NCI-H226 (cell line): ENCODE measurements around the gene CAMKMT.
A peak's percentile ranks its signal among the peaks of the same experiment; 100 is the strongest.

Experiments used
- DNase-seq: peaks from one replicate; pipeline ENCODE4 v3.0.0-alpha.2; 2015

Gene CAMKMT

GRCh38 chr2:44612276-44612675 is 250.5 kb downstream of the CAMKMT start:
- no peak for DNase-seq

GRCh38 chr2:44614940-44615339 is 253.2 kb downstream of the CAMKMT start:
- no peak for DNase-seq

GRCh38 chr2:44615950-44616518 is 254.3 kb downstream of the CAMKMT start:
- no peak for DNase-seq

GRCh38 chr2:44616667-44617155 is 255.0 kb downstream of the CAMKMT start:
- no peak for DNase-seq

- no peak for DNase-seq
These were observed 256.7 kb downstream of the CAMKMT start for GRCh38 chr2:44618251-44619023.

- no peak for DNase-seq
These were observed 258.6 kb downstream of the CAMKMT start for GRCh38 chr2:44620189-44620990.

GRCh38 chr2:44623622-44624351 is 262.0 kb downstream of the CAMKMT start:
- no peak for DNase-seq

- DNase-seq = no peak
These were observed 266.6 kb downstream of the CAMKMT start for GRCh38 chr2:44628297-44628696.

- no peak for DNase-seq
These were observed 271.4 kb downstream of the CAMKMT start for GRCh38 chr2:44632931-44633689.

- no peak for DNase-seq
These were observed 274.0 kb downstream of the CAMKMT start for GRCh38 chr2:44635725-44636124.

GRCh38 chr2:44638649-44639048 is 276.9 kb downstream of the CAMKMT start:
- no peak for DNase-seq

GRCh38 chr2:44639399-44639798 is 277.7 kb downstream of the CAMKMT start:
- DNase-seq = no peak

GRCh38 chr2:44642123-44642857 is 280.5 kb downstream of the CAMKMT start:
- no peak for DNase-seq

GRCh38 chr2:44645937-44646336 is 284.2 kb downstream of the CAMKMT start:
- DNase-seq = no peak

- DNase-seq = no peak
These were observed 287.6 kb downstream of the CAMKMT start for GRCh38 chr2:44649381-44649780.

- no peak for DNase-seq
These were observed 289.0 kb downstream of the CAMKMT start for GRCh38 chr2:44650796-44651195.

- no peak for DNase-seq
These were observed 290.2 kb downstream of the CAMKMT start for GRCh38 chr2:44651974-44652373.

- no peak for DNase-seq
These were observed 291.0 kb downstream of the CAMKMT start for GRCh38 chr2:44652701-44653100.

- no peak for DNase-seq
These were observed 293.7 kb downstream of the CAMKMT start for GRCh38 chr2:44655401-44655864.

GRCh38 chr2:44656460-44656859 is 294.7 kb downstream of the CAMKMT start:
- no peak for DNase-seq

GRCh38 chr2:44663471-44664073 is 301.8 kb downstream of the CAMKMT start:
- DNase-seq = peak; percentile 48
